ENCODE measurements around the gene ERBIN. TPM values are rescaled to one million over a fixed set of nuclear protein-coding genes. Genes with fewer than 3 reads are reported as not detected.

ERBIN gene
- total and polyA plus RNA-seq, 7 donors: 31.9 to 101 (median 64.9) TPM

- no peak for DNase-seq
- no peaks in the 10 kb centered on the region for H3K36me3 ChIP-seq
- H3K4me3 ChIP-seq: no peak overlapping the region
- no peaks in the 10 kb centered on the region for H3K27me3 ChIP-seq
- TF ChIP-seq CTCF (IDR thresholded peaks at IDR 0.05) (no peak), POLR2AphosphoS5 (IDR thresholded peaks at IDR 0.05) (no peak), EP300 (IDR thresholded peaks at IDR 0.05) (no peak), POLR2A (IDR thresholded peaks at IDR 0.05) (no peak)
- H3K9me3 ChIP-seq: no peaks in the 10 kb centered on the region
- peaks cover 0 to 39% (median 33%) of the 10 kb centered on the region in 4 donors for H3K4me1 ChIP-seq
- 88 to 98% methylated on average over 1 of the region's 1 CpG for WGBS, 2 donors
- intact Hi-C loops (cut with DNase I): no loop called here
- H3K27ac ChIP-seq: no peak overlapping the region
Measured at GRCh38 chr5:65982635-65983034, 56.3 kb downstream of the ERBIN start.

GRCh38 chr5:65984098-65984885 lies 57.9 kb downstream of the ERBIN start:
- TF ChIP-seq POLR2AphosphoS5 (IDR thresholded peaks at IDR 0.05) (no peak), POLR2A (IDR thresholded peaks at IDR 0.05) (no peak), EP300 (IDR thresholded peaks at IDR 0.05) (no peak), CTCF (IDR thresholded peaks at IDR 0.05) (no peak)
- Histone ChIP-seq H3K9me3 (no peaks in the 10 kb centered on the region), H3K36me3 (no peaks in the 10 kb centered on the region), H3K4me1 (peaks cover 0 to 33% (median 32%) of the 10 kb centered on the region in 4 donors), H3K27me3 (no peaks in the 10 kb centered on the region), H3K4me3 (no peak overlapping the region), H3K27ac (no peak overlapping the region)
- no peak for DNase-seq
- WGBS, 2 donors: 94 to 96% methylated on average over 10 of the region's 10 CpGs
- intact Hi-C loops (cut with DNase I): no loop called here

GRCh38 chr5:65986050-65986451 lies 59.7 kb downstream of the ERBIN start:
- intact Hi-C loops (cut with DNase I): no loop called here
- Histone ChIP-seq H3K4me3 (no peak overlapping the region), H3K4me1 (peaks cover 0 to 33% (median 32%) of the 10 kb centered on the region in 4 donors), H3K27ac (no peak overlapping the region), H3K36me3 (no peaks in the 10 kb centered on the region), H3K9me3 (no peaks in the 10 kb centered on the region), H3K27me3 (no peaks in the 10 kb centered on the region)
- no peak for DNase-seq
- WGBS, 2 donors: 87 to 89% methylated on average over 1 of the region's 1 CpG
- no peak for TF ChIP-seq POLR2AphosphoS5 (IDR thresholded peaks at IDR 0.05)
- TF ChIP-seq EP300 (IDR thresholded peaks at IDR 0.05): no peak
- TF ChIP-seq CTCF (IDR thresholded peaks at IDR 0.05): no peak
- TF ChIP-seq POLR2A (IDR thresholded peaks at IDR 0.05): no peak

GRCh38 chr5:65986796-65987195 lies 60.4 kb downstream of the ERBIN start:
- Histone ChIP-seq H3K36me3 (no peaks in the 10 kb centered on the region), H3K27me3 (no peaks in the 10 kb centered on the region), H3K4me1 (peaks cover 0 to 33% (median 30%) of the 10 kb centered on the region in 4 donors), H3K4me3 (no peak overlapping the region), H3K27ac (no peak overlapping the region), H3K9me3 (no peaks in the 10 kb centered on the region)
- intact Hi-C loops (cut with DNase I): no loop called here
- 87 to 93% methylated on average over 3 of the region's 3 CpGs for WGBS, 2 donors
- TF ChIP-seq EP300 (IDR thresholded peaks at IDR 0.05): no peak
- no peak for DNase-seq

- WGBS, 2 donors: 96% methylated on average over 4 of the region's 4 CpGs
- Histone ChIP-seq H3K9me3 (no peaks in the 10 kb centered on the region), H3K27ac (no peak overlapping the region), H3K36me3 (no peaks in the 10 kb centered on the region), H3K4me3 (no peak overlapping the region), H3K4me1 (peaks cover 0 to 33% (median 22%) of the 10 kb centered on the region in 4 donors), H3K27me3 (no peaks in the 10 kb centered on the region)
- DNase-seq: no peak
- TF ChIP-seq CTCF (IDR thresholded peaks at IDR 0.05) (no peak), EP300 (IDR thresholded peaks at IDR 0.05) (no peak), POLR2AphosphoS5 (IDR thresholded peaks at IDR 0.05) (no peak), POLR2A (IDR thresholded peaks at IDR 0.05) (no peak)
- intact Hi-C loops (cut with DNase I): no loop called here
Measured at GRCh38 chr5:65987982-65988381, 61.6 kb downstream of the ERBIN start.
